Omental fat pad (tissue), 4 donors: ENCODE results near the gene CD244. TPM values are rescaled to one million over a fixed set of nuclear protein-coding genes. Genes with fewer than 3 reads are reported as not detected.

Experiments
- ATAC-seq: fragments of 150-250 bp; one replicate; pipeline ENCODE4 v1.9.1; 2016; ENCODE audit warnings: mild to moderate bottlenecking, moderate library complexity; ENCODE audit not compliant: low FRiP score
- DNase-seq: peaks from one replicate; pipeline ENCODE4 v3.0.0-alpha.2; 2019; ENCODE audit warnings: low spot score
- total RNA-seq, 4 donors: library from RNA; depleted of rRNA; stranded (reverse); fragments of >200 nt; gene quantifications; one replicate each; pipeline ENCODE4 v1.1.0, GENCODE V29; 2016
- TF ChIP-seq, protein P1 (sequence below), 3 donors: fragments of 450-650 bp; IDR thresholded peaks; one replicate each; pipeline ENCODE4 v1.5.1; 2016 to 2017; ENCODE audit warnings: antibody characterized with exemption in 3 of 3, mild to moderate bottlenecking in 3 of 3, moderate library complexity in 2 of 3

CD244 gene, protein sequence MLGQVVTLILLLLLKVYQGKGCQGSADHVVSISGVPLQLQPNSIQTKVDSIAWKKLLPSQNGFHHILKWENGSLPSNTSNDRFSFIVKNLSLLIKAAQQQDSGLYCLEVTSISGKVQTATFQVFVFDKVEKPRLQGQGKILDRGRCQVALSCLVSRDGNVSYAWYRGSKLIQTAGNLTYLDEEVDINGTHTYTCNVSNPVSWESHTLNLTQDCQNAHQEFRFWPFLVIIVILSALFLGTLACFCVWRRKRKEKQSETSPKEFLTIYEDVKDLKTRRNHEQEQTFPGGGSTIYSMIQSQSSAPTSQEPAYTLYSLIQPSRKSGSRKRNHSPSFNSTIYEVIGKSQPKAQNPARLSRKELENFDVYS
- 10 to 100 TPM in 1 of 4 donors, 1 to 10 TPM in 1, under 1 TPM in 2; 0.84 to 10.3 (median 3.0) TPM for total RNA-seq

DNA sequence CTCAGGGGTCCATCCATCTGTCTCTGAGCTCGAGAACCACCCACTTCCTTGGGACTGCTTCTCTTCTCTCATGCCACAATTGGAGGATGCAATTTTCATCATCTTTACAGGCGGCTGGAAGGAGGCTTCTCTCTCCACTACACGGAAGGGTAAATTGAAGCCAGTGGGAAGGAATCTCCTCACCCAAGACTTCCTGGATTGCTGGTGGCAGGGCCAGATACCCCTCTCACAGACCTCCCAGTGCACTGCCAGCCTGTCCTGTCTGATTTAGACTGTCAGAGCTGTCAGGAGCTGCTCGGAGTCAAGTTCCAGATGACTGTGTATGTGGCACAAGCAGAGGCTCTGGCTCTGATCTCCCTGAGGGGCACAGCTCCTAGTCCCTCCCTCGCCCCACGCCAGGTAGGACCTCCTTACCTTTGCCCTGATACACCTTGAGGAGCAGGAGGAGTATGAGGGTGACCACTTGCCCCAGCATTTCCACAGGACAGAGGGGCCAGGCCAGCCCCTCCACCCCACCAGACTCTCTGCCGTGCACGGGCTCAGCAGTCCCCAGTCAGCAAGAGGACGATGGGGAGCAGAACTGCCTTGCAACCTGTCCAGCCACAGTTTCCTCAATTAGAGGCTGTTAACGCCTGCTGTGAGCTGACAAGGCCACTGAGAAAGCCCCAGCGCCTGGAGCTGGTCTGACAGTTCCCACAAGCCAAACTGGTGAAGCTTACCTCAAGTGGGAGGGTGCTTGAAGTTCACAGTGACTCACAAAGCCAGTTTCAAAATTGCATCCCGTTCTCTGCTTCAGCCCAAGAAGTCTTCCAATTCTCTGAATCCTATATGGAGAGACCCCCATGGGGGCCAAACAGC is at the start of gene CD244:
CD244 (minus strand) TSS at position 685 of the 858 bp plus-strand sequence; CDS start at position 475, 210 bp downstream.
- ATAC-seq (peak; percentile 49), DNase-seq (no peak)
- TF ChIP-seq, protein P1, sequence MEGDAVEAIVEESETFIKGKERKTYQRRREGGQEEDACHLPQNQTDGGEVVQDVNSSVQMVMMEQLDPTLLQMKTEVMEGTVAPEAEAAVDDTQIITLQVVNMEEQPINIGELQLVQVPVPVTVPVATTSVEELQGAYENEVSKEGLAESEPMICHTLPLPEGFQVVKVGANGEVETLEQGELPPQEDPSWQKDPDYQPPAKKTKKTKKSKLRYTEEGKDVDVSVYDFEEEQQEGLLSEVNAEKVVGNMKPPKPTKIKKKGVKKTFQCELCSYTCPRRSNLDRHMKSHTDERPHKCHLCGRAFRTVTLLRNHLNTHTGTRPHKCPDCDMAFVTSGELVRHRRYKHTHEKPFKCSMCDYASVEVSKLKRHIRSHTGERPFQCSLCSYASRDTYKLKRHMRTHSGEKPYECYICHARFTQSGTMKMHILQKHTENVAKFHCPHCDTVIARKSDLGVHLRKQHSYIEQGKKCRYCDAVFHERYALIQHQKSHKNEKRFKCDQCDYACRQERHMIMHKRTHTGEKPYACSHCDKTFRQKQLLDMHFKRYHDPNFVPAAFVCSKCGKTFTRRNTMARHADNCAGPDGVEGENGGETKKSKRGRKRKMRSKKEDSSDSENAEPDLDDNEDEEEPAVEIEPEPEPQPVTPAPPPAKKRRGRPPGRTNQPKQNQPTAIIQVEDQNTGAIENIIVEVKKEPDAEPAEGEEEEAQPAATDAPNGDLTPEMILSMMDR (IDR thresholded peaks at IDR 0.05) = no peak

DNA sequence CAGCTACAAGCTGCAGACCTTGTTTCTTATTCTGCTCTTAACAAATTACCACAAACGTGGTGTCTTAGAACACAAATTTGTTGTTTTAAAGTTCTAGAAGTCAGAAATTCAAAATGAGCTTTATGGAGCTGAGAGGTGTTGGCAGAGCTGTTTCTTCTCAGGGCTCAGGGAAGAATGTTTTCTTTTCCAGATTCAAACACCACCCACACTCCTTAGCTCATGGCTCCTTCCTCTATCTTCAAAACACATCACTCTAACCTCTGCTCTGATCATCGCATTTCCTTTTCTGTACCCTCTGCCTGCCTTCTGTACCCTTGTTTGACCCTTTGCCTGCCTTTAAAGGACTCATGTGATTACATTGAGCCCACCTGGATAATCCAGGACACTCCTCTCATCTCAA is 49.2 kb upstream of the CD244 start:
- ATAC-seq = no peak
- TF ChIP-seq, protein P1 (IDR thresholded peaks at IDR 0.05) = no peak
- no peak for DNase-seq

- DNase-seq (no peak), ATAC-seq (no peak)
- TF ChIP-seq, protein P1 (IDR thresholded peaks at IDR 0.05) = no peak
Observed at GRCh38 chr1:160911441-160911840, 48.8 kb upstream of the CD244 start.

DNA sequence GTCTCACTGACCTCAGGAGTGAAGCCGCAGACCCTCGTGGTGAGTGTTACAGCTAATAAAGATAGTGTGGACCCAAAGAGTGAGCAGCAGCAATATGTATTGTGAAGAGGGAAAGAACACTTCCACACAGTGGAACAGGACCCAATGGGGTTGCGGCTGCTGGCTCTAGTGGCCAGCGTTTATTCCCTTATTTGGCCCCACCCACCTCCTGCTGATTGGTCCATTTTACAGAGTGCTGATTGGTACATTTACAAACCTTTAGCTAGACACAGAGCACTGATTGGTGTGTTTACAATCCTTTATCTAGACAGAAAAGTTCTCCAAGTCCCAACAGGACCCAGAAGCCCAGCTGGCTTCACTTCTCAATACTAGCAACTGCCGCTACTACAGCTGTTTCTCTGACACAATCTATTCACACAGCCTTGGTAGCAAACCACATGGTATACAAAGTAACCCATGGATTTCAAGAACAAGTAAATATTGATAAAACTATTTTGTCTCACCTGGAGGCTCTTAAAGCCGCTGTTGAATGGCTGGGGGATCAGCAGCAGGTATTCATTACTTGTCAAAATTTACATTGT is 47.6 kb upstream of the CD244 start:
- ATAC-seq (no peak), DNase-seq (no peak)
- TF ChIP-seq, protein P1 (IDR thresholded peaks at IDR 0.05) = no peak

DNA sequence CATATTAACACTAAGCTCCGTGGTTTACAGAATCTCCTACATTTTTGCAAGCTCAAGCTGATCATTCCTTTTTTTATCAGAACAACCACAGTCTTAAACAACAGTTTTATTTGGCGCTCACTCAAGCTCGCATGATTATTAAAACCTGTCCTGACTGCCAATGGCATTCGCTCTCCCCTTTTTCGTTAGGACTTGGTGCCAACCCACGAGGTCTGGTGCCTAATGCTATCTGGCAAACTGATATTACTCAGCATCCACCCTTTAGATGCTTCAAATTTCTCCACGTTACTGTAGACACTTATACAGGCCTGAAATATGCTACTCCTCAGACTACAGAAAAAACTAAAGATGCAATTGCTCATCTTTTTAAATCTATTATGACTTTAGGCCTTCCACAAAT is 45.3 kb upstream of the CD244 start:
- DNase-seq (no peak), ATAC-seq (peak; percentile 72)
- TF ChIP-seq, protein P1 (IDR thresholded peaks at IDR 0.05) = no peak

DNA sequence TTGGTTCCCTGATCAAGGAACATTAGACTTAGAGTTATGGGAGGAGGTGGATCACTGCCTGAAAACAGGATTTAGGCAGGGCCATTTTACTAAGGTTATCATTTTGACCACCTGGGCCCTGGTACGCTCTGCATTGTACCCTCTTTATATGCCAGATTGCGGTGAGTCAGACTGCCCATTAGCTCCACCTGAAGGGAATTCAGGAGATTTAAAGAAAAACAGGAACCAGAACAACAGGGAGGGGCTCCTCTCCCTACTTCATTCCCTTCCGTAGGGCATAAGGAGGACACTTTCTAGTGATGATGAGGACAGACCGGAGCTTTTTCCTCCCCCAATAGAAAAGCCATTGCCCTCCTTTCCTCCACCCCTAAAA is 42.9 kb upstream of the CD244 start:
- no peak for DNase-seq
- TF ChIP-seq, protein P1 (IDR thresholded peaks at IDR 0.05) = no peak
- peak; percentile 50 for ATAC-seq
